ENCODE measurements around the gene ANXA1.

- TF ChIP-seq CTCF (conservative IDR thresholded peaks at IDR 0.05; ENCODE audit: low read depth, low read length) (no peak), EZH2 (IDR thresholded peaks at IDR 0.05; ENCODE audit: low read length, unreplicated experiment) (no peak), EZH2phosphoT487 (IDR thresholded peaks at IDR 0.05; ENCODE audit: borderline replicate concordance, low read length) (no peak)
Observed at GRCh38 chr9:73153793-73154227, 2.1 kb downstream of the ANXA1 start.

Measured in PC-3 (cell line).